Measurements from ENCODE around the gene HOMER1.

Gene HOMER1

GRCh38 chr5:79488058-79488457 lies 25.9 kb downstream of the HOMER1 start:
- no peak for DNase-seq

DNA sequence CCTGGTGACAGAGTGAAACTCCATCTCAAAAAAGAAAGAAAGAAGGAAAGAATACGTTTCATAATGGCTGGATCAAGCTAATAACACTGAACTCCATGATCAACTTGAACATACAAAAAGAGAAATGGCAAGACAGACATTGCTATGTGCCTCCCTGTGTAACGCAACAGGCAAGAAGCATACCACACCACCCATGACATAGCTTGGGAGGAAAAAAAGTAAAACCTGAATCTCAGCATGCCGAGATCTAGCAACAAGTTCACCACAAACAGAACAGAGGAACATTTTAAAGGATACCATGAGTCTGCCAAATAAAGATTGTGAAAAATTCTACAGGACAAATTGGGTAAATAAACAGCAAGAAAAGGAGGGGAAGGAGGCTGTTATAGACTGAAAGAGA lies 26.7 kb downstream of the HOMER1 start:
- DNase-seq: no peak

GRCh38 chr5:79486116-79486515 lies 27.8 kb downstream of the HOMER1 start:
- DNase-seq: no peak

GRCh38 chr5:79484731-79485130 lies 29.2 kb downstream of the HOMER1 start:
- no peak for DNase-seq

DNA sequence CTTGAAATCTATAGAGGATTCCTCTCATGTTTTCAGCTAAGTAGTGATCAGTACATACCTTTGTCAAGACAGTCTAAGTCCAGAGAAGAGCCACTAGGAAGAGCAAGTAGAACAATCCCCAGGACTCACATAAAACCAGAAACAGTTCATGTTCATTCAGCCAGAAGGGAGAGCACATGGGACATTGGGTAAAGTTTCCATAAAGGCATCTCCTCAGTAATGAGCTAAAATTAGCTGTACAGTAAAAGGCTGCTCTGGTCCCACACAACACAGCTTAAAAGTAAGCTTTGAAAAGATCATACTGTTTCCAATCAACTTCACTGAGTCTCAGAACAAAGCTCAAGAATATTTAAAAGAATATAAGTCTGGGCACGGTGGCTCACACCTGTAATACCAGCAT lies 32.4 kb downstream of the HOMER1 start:
- DNase-seq: no peak

GRCh38 chr5:79480991-79481390 lies 32.9 kb downstream of the HOMER1 start:
- DNase-seq: no peak

GRCh38 chr5:79475152-79475466 lies 38.8 kb downstream of the HOMER1 start:
- no peak for DNase-seq

GRCh38 chr5:79474367-79475151 lies 39.4 kb downstream of the HOMER1 start:
- DNase-seq: no peak

- no peak for DNase-seq
These were observed 42.4 kb downstream of the HOMER1 start for GRCh38 chr5:79471556-79471955.

- peak in 1 of 2 experiments; percentile 59 for DNase-seq
These were observed 49.1 kb downstream of the HOMER1 start for GRCh38 chr5:79464695-79465332.

DNA sequence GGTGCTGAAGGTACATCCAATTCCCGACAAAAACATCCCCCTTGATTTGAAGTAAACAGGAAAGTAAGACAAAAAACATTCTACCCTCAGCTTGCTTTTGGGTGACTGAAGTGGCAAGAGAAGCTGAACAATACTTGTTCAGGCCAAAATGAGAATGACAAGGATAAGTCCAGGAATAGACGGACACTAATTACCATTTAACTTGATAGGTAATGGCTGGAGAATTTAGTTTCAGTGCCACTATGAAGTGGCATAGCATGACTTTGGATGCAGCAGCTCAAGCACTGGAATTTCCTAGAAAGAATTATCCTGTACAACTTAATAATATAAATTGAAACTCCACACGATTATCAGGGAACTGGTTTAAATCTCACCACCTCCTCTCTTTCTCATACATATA lies 49.7 kb downstream of the HOMER1 start:
- no peak for DNase-seq

- no peak for DNase-seq
These were observed 54.3 kb downstream of the HOMER1 start for GRCh38 chr5:79459626-79460025.

- DNase-seq: no peak
These were observed 56.9 kb downstream of the HOMER1 start for GRCh38 chr5:79456890-79457583.

DNA sequence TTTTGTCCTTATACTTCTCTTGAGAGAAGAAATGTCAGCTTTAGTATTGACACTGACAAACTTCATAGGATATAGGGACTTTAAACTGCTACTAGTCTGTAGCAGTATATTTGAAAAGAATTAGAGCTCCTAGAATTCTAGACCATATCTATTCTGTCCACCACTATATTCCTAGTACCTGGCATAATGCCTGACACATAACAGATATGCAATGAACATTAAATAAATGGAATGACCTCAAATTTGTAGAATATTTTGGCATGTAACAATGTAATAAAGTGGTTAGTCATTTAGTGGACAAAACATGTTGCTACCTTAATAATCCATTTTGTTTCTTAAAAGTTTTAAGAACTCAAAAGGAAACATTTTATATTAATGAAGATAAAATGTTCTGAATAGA lies 57.5 kb downstream of the HOMER1 start:
- DNase-seq: no peak

DNA sequence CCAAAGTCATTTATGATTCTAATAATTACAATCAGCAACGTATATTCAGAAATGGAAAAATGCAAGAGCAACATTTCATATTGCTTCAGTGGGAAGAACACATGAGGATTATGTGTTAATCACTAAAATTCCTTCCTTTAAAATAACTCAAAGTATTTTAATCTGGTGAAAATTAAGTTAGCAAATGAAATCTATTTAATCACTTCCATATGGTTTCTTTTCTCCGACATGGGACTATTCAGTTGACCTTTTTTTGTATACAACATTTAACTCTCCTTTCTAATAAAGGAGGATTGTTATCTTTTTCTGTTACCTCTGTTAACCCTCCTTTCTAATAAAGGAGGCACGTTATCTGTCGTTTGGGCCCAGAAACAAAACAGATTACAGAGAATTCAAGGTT lies 59.9 kb downstream of the HOMER1 start:
- DNase-seq: no peak

GRCh38 chr5:79448336-79448735 lies 65.6 kb downstream of the HOMER1 start:
- DNase-seq: peak in 1 of 2 experiments; percentile 57

DNA sequence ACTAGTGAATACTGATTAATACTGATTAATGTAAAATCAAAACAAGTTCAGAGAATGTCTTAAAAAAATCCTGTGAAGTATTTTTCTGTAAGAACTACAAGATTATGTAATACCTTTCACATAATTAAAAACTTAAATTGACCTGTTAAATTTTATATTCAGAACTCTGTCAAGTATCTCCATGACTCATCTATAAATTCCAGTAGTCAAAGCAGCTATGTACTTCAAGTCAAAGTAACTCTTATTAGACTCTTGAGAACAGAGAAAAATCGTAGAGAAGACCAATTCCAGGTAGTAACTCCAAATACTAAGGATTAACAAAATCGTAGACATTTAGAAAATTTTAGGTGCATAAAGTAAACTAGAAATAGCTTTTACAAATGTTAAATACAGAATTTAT lies 77.1 kb downstream of the HOMER1 start:
- DNase-seq: no peak

- no peak for DNase-seq
These were observed 77.7 kb downstream of the HOMER1 start for GRCh38 chr5:79436224-79436623.

DNA sequence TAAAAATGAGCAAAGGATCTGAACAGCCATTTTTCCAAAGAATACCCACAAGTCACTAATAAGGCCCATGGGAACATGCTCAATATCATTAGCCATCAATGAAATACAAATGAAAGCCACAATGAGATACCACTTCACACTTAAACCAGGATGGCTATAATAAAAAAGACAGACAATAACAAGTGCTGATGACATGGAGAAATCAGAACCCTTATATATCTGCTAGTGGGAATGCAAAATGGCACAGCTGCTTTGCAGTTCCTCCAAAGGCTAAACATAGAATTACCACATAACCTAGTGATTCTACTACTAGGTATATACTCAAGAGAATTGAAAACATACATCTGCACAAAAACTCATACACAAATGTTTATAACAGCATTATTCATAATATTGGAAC lies 83.7 kb downstream of the HOMER1 start:
- no peak for DNase-seq

DNA sequence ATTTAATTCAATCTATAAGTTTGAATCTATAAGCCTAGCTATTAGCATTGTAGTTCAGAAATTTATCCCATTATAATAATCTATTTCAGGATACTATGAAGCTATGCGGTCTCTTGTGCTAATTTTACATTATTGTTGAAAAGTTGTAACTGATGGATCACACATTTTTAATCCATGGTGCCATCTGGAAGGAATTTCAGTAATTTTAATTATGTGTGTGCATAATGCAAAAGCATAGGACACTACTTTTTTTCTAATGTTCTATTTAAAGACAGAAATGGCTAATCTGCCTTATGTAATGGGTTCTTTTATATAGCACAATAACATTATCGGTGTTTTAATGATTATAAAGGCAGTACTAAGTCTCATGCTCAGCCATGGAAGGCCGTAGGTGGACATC lies 90.6 kb downstream of the HOMER1 start:
- DNase-seq: no peak

DNA sequence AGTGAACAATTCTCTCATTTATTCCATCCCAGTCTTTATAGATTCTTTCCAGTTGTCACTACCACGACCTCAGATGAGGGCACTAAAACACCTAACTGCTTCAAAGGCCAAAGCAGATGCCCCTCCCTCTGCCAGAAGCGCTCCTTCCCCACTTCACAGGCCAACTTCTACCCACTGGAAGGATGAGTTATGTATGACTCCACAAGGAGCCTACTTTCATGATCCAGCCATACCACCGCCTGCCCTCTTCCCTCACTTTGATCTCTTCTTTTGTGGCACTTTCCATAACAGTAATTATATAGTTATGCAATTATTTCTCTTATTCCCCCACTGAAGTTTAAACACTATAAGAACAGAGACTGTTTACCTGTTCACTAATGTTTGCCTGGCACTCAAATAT lies 93.7 kb downstream of the HOMER1 start:
- DNase-seq: no peak

DNA sequence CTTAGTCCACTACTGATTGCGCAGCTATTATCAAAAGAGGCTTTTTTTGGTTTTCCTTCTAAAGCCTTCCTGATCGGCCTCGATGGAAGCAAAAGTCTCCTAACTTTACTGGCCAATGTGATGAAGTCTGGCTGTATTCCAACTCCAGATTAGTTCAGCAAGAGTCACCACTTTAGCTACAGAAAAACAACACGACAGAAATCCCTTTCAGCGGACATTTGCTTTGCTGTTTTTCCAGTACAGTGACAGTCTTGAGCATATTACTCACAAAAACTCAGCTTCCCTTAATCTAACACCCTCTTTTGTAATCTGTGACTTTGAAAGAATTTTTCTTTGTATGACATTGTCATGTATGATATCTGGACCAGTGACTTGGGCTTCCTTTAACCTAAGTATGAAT lies 95.7 kb downstream of the HOMER1 start:
- no peak for DNase-seq

DNA sequence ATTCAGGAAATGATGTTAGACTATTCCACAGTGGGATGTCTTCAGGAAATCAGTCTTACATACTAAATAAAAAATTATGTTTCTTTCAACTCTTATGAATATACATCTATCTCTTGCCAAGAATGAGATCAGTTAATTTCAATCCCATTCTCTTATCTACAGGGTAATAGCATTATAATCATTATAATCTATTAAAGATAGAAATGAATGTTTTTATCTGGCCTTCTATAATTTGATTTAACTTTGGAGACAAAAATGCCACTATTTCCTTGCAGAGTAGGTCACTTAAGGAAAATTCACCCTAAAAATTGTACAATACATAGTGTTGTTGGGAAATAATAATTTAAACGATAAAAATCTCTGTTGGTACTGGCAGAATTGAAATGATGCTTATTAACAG lies 96.4 kb downstream of the HOMER1 start:
- no peak for DNase-seq

- DNase-seq: no peak
These were observed 97.4 kb downstream of the HOMER1 start for GRCh38 chr5:79416499-79416898.
